SK-N-SH treated with all-trans-retinoic acid at 6 μM for 48 hours (cell line): ENCODE data around the gene PFKFB2.

ENCODE experiments used
- ARNTL ChIP-seq: fragments of 450-650 bp; formaldehyde crosslinking; IDR thresholded peaks from 2 replicates; pipeline ENCODE4 v1.5.0; 2020; ENCODE audit warnings: low read depth, mild to moderate bottlenecking, moderate library complexity, borderline replicate concordance
- CREB5 ChIP-seq: fragments of 250-450 bp; sonication (Bioruptor Pico); IDR thresholded peaks from 2 replicates; pipeline ENCODE4 v1.5.1; 2020; ENCODE audit warnings: low read depth, mild to moderate bottlenecking, moderate library complexity
- CSRNP3 ChIP-seq: fragments of 250-450 bp; sonication (Bioruptor Pico); IDR thresholded peaks from 2 replicates; pipeline ENCODE4 v1.5.1; 2021; ENCODE audit warnings: mild to moderate bottlenecking, moderate library complexity
- GLIS3 ChIP-seq: fragments of 250-450 bp; sonication (Bioruptor Pico); IDR thresholded peaks from 2 replicates; pipeline ENCODE4 v1.5.0; 2020; ENCODE audit warnings: mild to moderate bottlenecking, moderate library complexity
- POU6F1 ChIP-seq: fragments of 250-450 bp; sonication (Bioruptor Pico); IDR thresholded peaks from 2 replicates; pipeline ENCODE4 v1.8.0; 2021; ENCODE audit warnings: low read depth, mild to moderate bottlenecking, moderate library complexity, borderline replicate concordance
- RARB ChIP-seq: fragments of 250-450 bp; sonication (Bioruptor Pico); IDR thresholded peaks from 2 replicates; pipeline ENCODE4 v1.8.0; 2021; ENCODE audit warnings: mild to moderate bottlenecking, moderate library complexity
- TCF4 ChIP-seq: fragments of 250-450 bp; sonication (Bioruptor Pico); IDR thresholded peaks from 2 replicates; pipeline ENCODE4 v1.8.0; 2021; ENCODE audit warnings: mild to moderate bottlenecking, moderate library complexity, borderline replicate concordance
- TOX ChIP-seq: fragments of 250-450 bp; sonication (Bioruptor Pico); IDR thresholded peaks from 2 replicates; pipeline ENCODE4 v1.8.0; 2021; ENCODE audit warnings: mild to moderate bottlenecking, moderate library complexity, borderline replicate concordance
- ZC3H10 ChIP-seq: fragments of 250-450 bp; sonication (Bioruptor Pico); IDR thresholded peaks from 2 replicates; pipeline ENCODE4 v1.5.1; 2021; ENCODE audit warnings: mild to moderate bottlenecking, moderate library complexity
- ZFP30 ChIP-seq: fragments of 450-650 bp; formaldehyde crosslinking; IDR thresholded peaks from 2 replicates; pipeline ENCODE4 v1.5.0; 2022; ENCODE audit warnings: mild to moderate bottlenecking, moderate library complexity
- ZNF565 ChIP-seq: fragments of 450-650 bp; formaldehyde crosslinking; conservative IDR thresholded peaks from 2 replicates; pipeline ENCODE4 v1.5.0; 2020; ENCODE audit warnings: low read depth, mild to moderate bottlenecking, moderate library complexity
- ZNF70 ChIP-seq: fragments of 450-650 bp; formaldehyde crosslinking; IDR thresholded peaks from 2 replicates; pipeline ENCODE4 v1.5.0; 2020; ENCODE audit warnings: mild to moderate bottlenecking, moderate library complexity
- ZNF8 ChIP-seq: fragments of 450-650 bp; formaldehyde crosslinking; IDR thresholded peaks from 2 replicates; pipeline ENCODE4 v1.5.0; 2020; ENCODE audit warnings: mild to moderate bottlenecking, moderate library complexity
- TF ChIP-seq, protein P1 (sequence below): fragments of 250-450 bp; sonication (Bioruptor Pico); IDR thresholded peaks from 2 replicates; pipeline ENCODE4 v1.8.0; 2020; ENCODE audit warnings: mild to moderate bottlenecking, moderate library complexity, borderline replicate concordance

- no peak for TF ChIP-seq TOX (CRISPR knock-in tag)
- TF ChIP-seq, protein P1, sequence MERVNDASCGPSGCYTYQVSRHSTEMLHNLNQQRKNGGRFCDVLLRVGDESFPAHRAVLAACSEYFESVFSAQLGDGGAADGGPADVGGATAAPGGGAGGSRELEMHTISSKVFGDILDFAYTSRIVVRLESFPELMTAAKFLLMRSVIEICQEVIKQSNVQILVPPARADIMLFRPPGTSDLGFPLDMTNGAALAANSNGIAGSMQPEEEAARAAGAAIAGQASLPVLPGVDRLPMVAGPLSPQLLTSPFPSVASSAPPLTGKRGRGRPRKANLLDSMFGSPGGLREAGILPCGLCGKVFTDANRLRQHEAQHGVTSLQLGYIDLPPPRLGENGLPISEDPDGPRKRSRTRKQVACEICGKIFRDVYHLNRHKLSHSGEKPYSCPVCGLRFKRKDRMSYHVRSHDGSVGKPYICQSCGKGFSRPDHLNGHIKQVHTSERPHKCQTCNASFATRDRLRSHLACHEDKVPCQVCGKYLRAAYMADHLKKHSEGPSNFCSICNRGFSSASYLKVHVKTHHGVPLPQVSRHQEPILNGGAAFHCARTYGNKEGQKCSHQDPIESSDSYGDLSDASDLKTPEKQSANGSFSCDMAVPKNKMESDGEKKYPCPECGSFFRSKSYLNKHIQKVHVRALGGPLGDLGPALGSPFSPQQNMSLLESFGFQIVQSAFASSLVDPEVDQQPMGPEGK = no peak
- no peak for TF ChIP-seq CSRNP3
- no peak for TF ChIP-seq ZFP30 (CRISPR knock-in tag)
- no peak for TF ChIP-seq CREB5 (CRISPR knock-in tag)
- TF ChIP-seq POU6F1 (CRISPR knock-in tag) = no peak
- no peak for TF ChIP-seq ZNF565 (CRISPR knock-in tag)
- TF ChIP-seq GLIS3 (CRISPR knock-in tag) = no peak
- TF ChIP-seq ZC3H10 (CRISPR knock-in tag) = no peak
- no peak for TF ChIP-seq ARNTL (CRISPR knock-in tag)
- TF ChIP-seq TCF4 (CRISPR knock-in tag) = no peak
- no peak for TF ChIP-seq ZNF8 (CRISPR knock-in tag)
- no peak for TF ChIP-seq ZNF70
- TF ChIP-seq RARB (CRISPR knock-in tag) = no peak
Measured at GRCh38 chr1:207009182-207009850, 43.8 kb upstream of the PFKFB2 start.
